22Rv1 (cell line): ENCODE data around the gene EPM2A.

Experiments used
- H3K27ac ChIP-seq: fragments of 450-650 bp; 2 replicates; pipeline ENCODE4 v1.5.1; 2017
- ZFX ChIP-seq: fragments of 450-650 bp; IDR thresholded peaks from 2 replicates; pipeline ENCODE4 v1.6.1; 2017; ENCODE audit warnings: antibody characterized with exemption, borderline replicate concordance
- TF ChIP-seq, protein P1 (sequence below): fragments of 450-650 bp; IDR thresholded peaks from 2 replicates; pipeline ENCODE4 v1.5.1; 2017; ENCODE audit warnings: mild to moderate bottlenecking

Gene EPM2A

DNA sequence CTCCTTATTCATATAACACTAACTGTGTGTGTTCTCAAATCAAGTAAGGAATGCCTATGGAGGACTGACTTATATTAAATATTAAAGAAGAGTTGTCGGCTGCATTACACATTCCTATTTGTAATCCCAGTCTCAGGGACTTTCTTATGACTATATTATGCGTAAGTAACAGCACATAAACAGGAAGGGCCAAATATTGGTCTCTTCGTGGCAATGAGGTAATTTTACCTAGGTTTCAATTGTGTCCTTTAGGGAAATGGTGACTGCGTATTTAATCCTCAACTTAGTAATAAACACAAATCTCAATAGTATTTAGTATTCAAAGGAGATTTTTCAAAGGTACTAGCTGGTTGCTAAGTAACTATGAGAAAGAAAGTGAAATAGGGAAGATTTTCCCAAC is 22.8 kb upstream of the EPM2A start:
- no peak for TF ChIP-seq ZFX
- TF ChIP-seq, protein P1, sequence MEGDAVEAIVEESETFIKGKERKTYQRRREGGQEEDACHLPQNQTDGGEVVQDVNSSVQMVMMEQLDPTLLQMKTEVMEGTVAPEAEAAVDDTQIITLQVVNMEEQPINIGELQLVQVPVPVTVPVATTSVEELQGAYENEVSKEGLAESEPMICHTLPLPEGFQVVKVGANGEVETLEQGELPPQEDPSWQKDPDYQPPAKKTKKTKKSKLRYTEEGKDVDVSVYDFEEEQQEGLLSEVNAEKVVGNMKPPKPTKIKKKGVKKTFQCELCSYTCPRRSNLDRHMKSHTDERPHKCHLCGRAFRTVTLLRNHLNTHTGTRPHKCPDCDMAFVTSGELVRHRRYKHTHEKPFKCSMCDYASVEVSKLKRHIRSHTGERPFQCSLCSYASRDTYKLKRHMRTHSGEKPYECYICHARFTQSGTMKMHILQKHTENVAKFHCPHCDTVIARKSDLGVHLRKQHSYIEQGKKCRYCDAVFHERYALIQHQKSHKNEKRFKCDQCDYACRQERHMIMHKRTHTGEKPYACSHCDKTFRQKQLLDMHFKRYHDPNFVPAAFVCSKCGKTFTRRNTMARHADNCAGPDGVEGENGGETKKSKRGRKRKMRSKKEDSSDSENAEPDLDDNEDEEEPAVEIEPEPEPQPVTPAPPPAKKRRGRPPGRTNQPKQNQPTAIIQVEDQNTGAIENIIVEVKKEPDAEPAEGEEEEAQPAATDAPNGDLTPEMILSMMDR = no peak

DNA sequence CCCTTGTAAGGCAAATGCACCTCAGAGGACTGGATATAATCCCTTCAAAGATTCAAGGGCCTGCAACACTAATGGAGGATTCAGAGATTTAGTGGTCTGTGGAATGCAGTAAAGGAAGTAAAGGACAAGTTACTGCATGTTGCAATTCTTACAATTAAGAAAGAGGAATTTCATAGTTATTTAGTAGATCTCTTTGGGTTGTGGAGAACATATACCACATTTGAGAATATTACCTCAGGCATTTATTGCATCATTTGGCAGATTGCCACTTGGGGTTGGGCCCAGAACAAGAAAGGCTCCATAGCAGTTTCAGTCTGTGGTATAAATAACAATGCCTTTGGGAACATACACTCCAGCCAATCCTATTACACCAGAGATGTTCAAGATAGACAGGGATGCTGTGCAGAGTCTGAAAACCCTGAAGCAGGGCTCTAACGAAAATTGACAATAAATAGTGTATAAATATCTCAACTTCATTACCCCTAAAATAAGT is 20.9 kb upstream of the EPM2A start:
- TF ChIP-seq, protein P1 = no peak
- TF ChIP-seq ZFX = no peak
- no peak overlapping the region for H3K27ac ChIP-seq

More for the DNA sequence above, 22.8 kb upstream of the EPM2A start:
- H3K27ac ChIP-seq = no peak overlapping the region

GRCh38 chr6:145755682-145756081 is 20.4 kb upstream of the EPM2A start:
- H3K27ac ChIP-seq = no peak overlapping the region
- TF ChIP-seq ZFX = no peak
- TF ChIP-seq, protein P1 = no peak

GRCh38 chr6:145752638-145753037 is 17.3 kb upstream of the EPM2A start:
- no peak overlapping the region for H3K27ac ChIP-seq
- no peak for TF ChIP-seq ZFX
- TF ChIP-seq, protein P1 = no peak

GRCh38 chr6:145749632-145750031 is 14.3 kb upstream of the EPM2A start:
- H3K27ac ChIP-seq = no peak overlapping the region
- TF ChIP-seq, protein P1 = no peak
- TF ChIP-seq ZFX = no peak

DNA sequence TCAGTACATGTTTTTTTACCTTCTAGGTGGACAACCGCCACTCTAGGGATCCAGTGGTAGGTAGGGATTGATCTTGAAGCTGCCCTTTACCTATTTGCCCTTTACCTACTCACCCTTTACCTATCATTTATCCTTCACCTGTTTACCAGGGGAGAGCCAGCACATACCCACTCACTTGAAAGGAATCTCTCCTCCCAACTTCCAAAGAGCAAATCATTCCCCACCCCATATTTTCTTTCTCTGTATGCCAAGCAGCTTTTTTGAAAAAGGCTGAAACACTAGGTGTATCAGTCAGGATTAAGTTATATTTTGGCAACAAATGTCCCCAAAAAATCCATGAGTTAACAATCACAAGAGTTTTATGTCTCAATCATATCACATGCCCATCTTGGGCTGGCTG is 10.5 kb upstream of the EPM2A start:
- no peak for TF ChIP-seq ZFX
- TF ChIP-seq, protein P1 = no peak

DNA sequence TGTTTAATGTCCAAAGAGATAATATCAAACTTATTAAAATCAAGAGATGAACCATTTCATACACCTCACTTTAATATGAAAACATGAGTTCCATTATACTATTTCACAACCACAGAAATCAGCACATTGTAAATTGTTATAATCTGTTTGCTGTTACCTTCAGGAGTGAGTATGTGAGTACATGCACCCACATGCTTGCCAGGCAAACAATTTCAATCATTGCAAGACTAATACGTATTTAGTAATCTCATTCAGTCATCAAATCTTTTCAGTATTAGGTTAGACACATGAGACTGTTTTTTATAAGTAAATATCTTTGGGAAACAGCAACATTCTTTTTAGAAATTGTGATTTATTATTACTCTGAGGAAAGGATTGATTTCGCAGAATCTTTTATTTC is 9.3 kb upstream of the EPM2A start:
- H3K27ac ChIP-seq = no peak overlapping the region
- no peak for TF ChIP-seq ZFX
- TF ChIP-seq, protein P1 = no peak

More for the DNA sequence above, 10.5 kb upstream of the EPM2A start:
- no peak overlapping the region for H3K27ac ChIP-seq
